A549 treated with RU486 at 1 μM for 4 hours (cell line): Measurements from ENCODE around the gene FKRP. TPM values are rescaled to one million over a fixed set of nuclear protein-coding genes. Genes with fewer than 3 reads are reported as not detected.

Source experiments
- total RNA-seq: library from RNA; stranded (reverse); fragments of 200-300 nt; extraction: Qiagen RNA extraction; gene quantifications from 5 replicates; pipeline ENCODE4 v1.2.3, GENCODE V29; 2022; ENCODE audit warnings: low read depth

FKRP gene
- 16.4 to 23.8 TPM (median 20.9 TPM) in 5 replicates for total RNA-seq

DNA sequence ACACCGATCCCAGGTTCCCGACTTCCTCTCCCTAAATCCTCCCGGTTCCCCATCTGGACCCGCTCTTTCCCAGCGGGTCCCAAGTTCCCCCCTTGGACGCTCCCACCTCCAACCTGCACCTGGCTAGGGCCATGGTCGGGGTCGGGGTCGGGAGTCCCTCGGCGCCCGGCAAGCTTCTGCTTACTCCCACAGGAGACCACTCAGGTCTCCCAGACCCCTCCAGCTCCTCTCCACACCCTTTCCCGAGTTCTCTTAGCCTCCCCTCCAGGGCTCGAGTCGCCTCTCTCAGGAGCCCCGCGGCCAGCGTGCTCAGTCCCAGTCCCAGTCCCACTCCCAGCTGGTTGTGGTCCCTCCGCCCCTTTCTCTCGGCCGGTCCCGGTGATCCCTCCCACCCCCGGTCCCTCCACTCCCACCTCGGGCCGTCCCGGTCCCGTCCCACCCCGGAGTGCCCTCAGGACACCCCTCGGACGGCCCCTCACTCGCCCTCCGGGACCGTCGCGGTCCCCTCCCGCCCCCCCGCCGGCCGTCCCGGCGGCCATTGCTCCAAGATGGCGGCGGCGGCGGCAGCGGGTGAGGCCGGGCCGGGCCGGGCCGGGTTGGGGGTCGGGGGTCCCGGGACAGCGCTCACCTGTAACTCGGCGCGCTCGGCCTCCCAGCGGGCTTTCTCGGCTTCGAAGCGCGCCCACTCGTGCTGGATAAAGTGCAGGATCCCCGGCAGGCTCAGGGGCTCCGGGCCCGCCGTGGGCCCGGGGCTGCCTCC is at the start of gene FKRP:
FKRP (plus strand) TSS at position 537 of the 760 bp plus-strand sequence. CDS start 9,394 bp downstream, outside the sequence.

DNA sequence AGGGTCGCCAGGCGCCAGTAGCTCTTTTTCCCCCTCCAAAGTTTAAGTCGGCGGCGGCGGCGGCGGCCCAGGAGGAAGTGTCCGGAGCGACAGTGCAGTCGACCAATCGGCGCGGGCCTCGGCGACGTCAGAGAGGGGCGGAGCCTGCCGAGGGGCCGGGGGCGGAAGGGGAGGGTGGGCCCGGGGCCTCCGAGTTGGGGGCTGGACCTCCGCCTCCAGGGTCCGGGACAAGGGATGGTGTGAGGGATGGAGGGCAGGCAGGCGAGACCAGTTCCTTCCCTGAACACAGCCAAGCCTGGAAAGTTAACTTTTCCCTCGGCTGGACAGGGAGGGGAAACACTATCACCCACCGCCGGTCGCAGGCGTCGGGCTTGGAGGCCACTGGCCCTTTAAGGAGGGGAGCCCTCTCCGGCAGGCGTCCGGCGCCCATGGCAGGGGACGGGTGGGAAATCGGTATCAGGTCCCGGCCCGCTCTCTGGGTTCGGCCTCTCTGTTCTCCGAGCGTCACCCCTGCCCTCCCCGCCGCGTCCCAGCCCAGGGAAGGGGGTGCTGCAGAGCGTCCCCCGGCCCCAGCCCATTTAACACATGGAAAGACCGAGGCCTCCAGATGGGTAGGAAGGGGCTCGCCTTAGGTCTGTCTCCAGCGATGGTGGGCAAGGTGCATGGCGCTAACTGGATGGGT is 28.7 kb upstream of the FKRP start, which contains the start of gene PRKD2:
PRKD2 (minus strand) TSS at position 81 of the 682 bp plus-strand sequence. CDS start 744 bp downstream, outside the sequence.

GRCh38 chr19:46746281-46747057 is 612 bp downstream of the FKRP start, which contains the start of gene STRN4:
STRN4 (minus strand) TSS chr19:46746450; CDS start chr19:46746430, 20 bp downstream.

DNA sequence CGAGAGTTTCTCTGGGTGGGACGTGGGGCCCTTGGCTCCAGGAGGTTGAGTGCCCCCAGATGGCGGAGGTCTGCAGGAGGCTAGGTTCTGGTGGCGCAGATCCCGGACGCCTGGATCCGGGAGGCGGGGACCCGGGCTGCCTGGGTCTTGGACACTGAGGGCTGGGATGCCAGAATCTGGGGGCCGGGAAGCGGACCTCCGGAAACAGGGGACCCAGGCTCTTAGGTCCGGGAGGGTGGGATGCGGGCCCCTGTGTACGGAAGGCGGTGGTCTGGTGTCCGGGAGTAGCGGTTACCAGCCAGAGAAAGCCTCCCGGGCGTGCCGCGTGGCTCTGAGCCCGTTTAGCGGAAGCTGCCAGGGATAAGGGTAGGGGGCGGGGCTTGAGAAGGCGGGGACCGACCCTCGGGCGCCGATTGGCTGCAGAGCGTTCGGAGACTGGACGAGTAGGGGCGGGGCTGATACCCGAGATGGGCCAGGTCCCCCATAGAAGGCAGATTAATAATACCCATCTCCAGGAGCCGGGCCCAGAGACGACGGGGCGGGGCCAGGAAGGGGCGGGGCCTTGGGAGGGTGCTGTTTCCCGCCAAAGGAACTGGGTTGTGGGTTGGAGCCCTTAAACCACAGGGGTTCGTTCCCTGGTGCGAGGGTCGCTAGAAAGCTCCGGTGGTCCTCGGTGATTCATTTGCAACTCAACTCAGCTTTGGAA is 42.6 kb downstream of the FKRP start, which contains the start of gene SLC1A5:
SLC1A5 (minus strand) TSS at position 333 of the 706 bp plus-strand sequence. CDS start 629 bp downstream, outside the sequence.

Other genes with a start within 250 kb of the FKRP start
- gene CALM3, start 144.7 kb upstream of the FKRP start, total RNA-seq, result 201 to 250 TPM (median 241 TPM) in 5 replicates
- gene PTGIR, start 121.0 kb upstream of the FKRP start, total RNA-seq, result 0.22 TPM in 1 of 5 replicates, not detected in the others
- not detected in 5 replicates for gene GNG8, start 109.9 kb upstream of the FKRP start, total RNA-seq
- 0.22 to 0.37 TPM (median 0.25 TPM) in 5 replicates for gene DACT3, start 84.9 kb upstream of the FKRP start, total RNA-seq
- 22.5 to 37.0 TPM (median 30.5 TPM) in 5 replicates for gene PRKD2, start 28.9 kb upstream of the FKRP start, total RNA-seq
- 67.5 to 92.1 TPM (median 84.7 TPM) in 5 replicates for gene STRN4, start 393 bp downstream of the FKRP start, total RNA-seq
- 228 to 282 TPM (median 257 TPM) in 5 replicates for gene SLC1A5, start 42.5 kb downstream of the FKRP start, total RNA-seq
- gene AP2S1, start 104.8 kb downstream of the FKRP start, total RNA-seq, result 231 to 323 TPM (median 313 TPM) in 5 replicates
- gene ARHGAP35, start 114.9 kb downstream of the FKRP start, total RNA-seq, result 21.4 to 28.9 TPM (median 27.9 TPM) in 5 replicates